ENCODE data around the gene FRAT2.

FRAT2 gene

GRCh38 chr10:97336942-97337831 is 2.7 kb upstream of the FRAT2 start:
- no peak overlapping the region for H3K27ac ChIP-seq (ENCODE audit: low read length, poor library complexity, severe bottlenecking)
- no peaks in the 10 kb centered on the region for H3K36me3 ChIP-seq (ENCODE audit: control insufficient read depth in 1 of 2, insufficient read depth in 2 of 2, low read depth in 1 of 2, low read length in 2 of 2)
- H2BK120ac ChIP-seq (ENCODE audit: low read depth, low read length): no peak overlapping the region
- peaks cover 10% of the 10 kb centered on the region for H3K4me1 ChIP-seq (ENCODE audit: control insufficient read depth, insufficient read depth, low read depth, low read length)
- no peak overlapping the region for H2BK12ac ChIP-seq (ENCODE audit: low read length in 2 of 2)
- DNase-seq: no peak
- H3K27me3 ChIP-seq (ENCODE audit: control insufficient read depth in 1 of 2, insufficient read depth in 1 of 2, low read length in 2 of 2): peaks cover 0 to 27% of the 10 kb centered on the region in 2 experiments
- no peak overlapping the region for H3K18ac ChIP-seq (ENCODE audit: low read depth in 1 of 2, low read length in 2 of 2)
- no peaks in the 10 kb centered on the region for H3K9me3 ChIP-seq (ENCODE audit: control insufficient read depth, low read length)
- no peak overlapping the region for H2AFZ ChIP-seq (ENCODE audit: low read depth, low read length)
- peaks cover 1% of the 10 kb centered on the region for H3K79me1 ChIP-seq (replicated peaks; ENCODE audit: low read length, poor library complexity, severe bottlenecking)
- peak overlapping the region in 1 of 2 experiments; percentile 62 for H3K4me3 ChIP-seq (ENCODE audit: insufficient read depth in 1 of 2, low read depth in 1 of 2, low read length in 2 of 2)
- H2AK5ac ChIP-seq (ENCODE audit: low read length, severe bottlenecking): no peak overlapping the region
- H3K9ac ChIP-seq (ENCODE audit: low read length): peak overlapping the region; percentile 11
- 7% methylated on average over 11 of the region's 11 CpGs for WGBS
- H4K8ac ChIP-seq (ENCODE audit: low read length): no peak overlapping the region
- no peak overlapping the region for H2BK15ac ChIP-seq (ENCODE audit: low read depth, poor library complexity, severe bottlenecking)
- H3K4me2 ChIP-seq (ENCODE audit: low read length, poor library complexity, severe bottlenecking): peak overlapping the region; percentile 61
- H3K14ac ChIP-seq (ENCODE audit: low read length in 2 of 2): no peak overlapping the region
- H4K91ac ChIP-seq (ENCODE audit: low read length): no peak overlapping the region
- H3K4ac ChIP-seq (ENCODE audit: low read depth in 1 of 2, low read length in 2 of 2): no peak overlapping the region
- H3K23ac ChIP-seq (ENCODE audit: low read length in 2 of 2): no peak overlapping the region
- H2BK5ac ChIP-seq (ENCODE audit: low read depth, low read length, poor library complexity, severe bottlenecking): no peak overlapping the region

GRCh38 chr10:97336446-97336845 is 1.9 kb upstream of the FRAT2 start:
- 55% methylated on average over 3 of the region's 5 CpGs for WGBS
- no peak overlapping the region for H4K8ac ChIP-seq (ENCODE audit: low read length)
- no peaks in the 10 kb centered on the region for H3K9me3 ChIP-seq (ENCODE audit: control insufficient read depth, low read length)
- H3K9ac ChIP-seq (ENCODE audit: low read length): no peak overlapping the region
- no peak overlapping the region for H3K4ac ChIP-seq (ENCODE audit: low read depth in 1 of 2, low read length in 2 of 2)
- peaks cover 0 to 20% of the 10 kb centered on the region in 2 experiments for H3K27me3 ChIP-seq (ENCODE audit: control insufficient read depth in 1 of 2, insufficient read depth in 1 of 2, low read length in 2 of 2)
- peaks cover 14% of the 10 kb centered on the region for H3K4me1 ChIP-seq (ENCODE audit: control insufficient read depth, insufficient read depth, low read depth, low read length)
- no peak overlapping the region for H4K91ac ChIP-seq (ENCODE audit: low read length)
- no peak overlapping the region for H3K23ac ChIP-seq (ENCODE audit: low read length in 2 of 2)
- no peak overlapping the region for H2BK12ac ChIP-seq (ENCODE audit: low read length in 2 of 2)
- H3K4me2 ChIP-seq (ENCODE audit: low read length, poor library complexity, severe bottlenecking): no peak overlapping the region
- no peak for DNase-seq
- peaks cover 8% of the 10 kb centered on the region for H3K79me1 ChIP-seq (replicated peaks; ENCODE audit: low read length, poor library complexity, severe bottlenecking)
- no peak overlapping the region for H3K4me3 ChIP-seq (ENCODE audit: insufficient read depth in 1 of 2, low read depth in 1 of 2, low read length in 2 of 2)
- H2BK120ac ChIP-seq (ENCODE audit: low read depth, low read length): no peak overlapping the region
- H2BK15ac ChIP-seq (ENCODE audit: low read depth, poor library complexity, severe bottlenecking): no peak overlapping the region
- H2AK5ac ChIP-seq (ENCODE audit: low read length, severe bottlenecking): no peak overlapping the region
- no peak overlapping the region for H2BK5ac ChIP-seq (ENCODE audit: low read depth, low read length, poor library complexity, severe bottlenecking)
- H3K18ac ChIP-seq (ENCODE audit: low read depth in 1 of 2, low read length in 2 of 2): no peak overlapping the region
- no peak overlapping the region for H3K14ac ChIP-seq (ENCODE audit: low read length in 2 of 2)
- H3K36me3 ChIP-seq (ENCODE audit: control insufficient read depth in 1 of 2, insufficient read depth in 2 of 2, low read depth in 1 of 2, low read length in 2 of 2): no peaks in the 10 kb centered on the region
- H3K27ac ChIP-seq (ENCODE audit: low read length, poor library complexity, severe bottlenecking): no peak overlapping the region
- H2AFZ ChIP-seq (ENCODE audit: low read depth, low read length): no peak overlapping the region

GRCh38 chr10:97336006-97336405 is 1.5 kb upstream of the FRAT2 start:
- Histone ChIP-seq H3K23ac (ENCODE audit: low read length in 2 of 2) (no peak overlapping the region), H3K9ac (ENCODE audit: low read length) (no peak overlapping the region), H2BK12ac (ENCODE audit: low read length in 2 of 2) (no peak overlapping the region), H3K4me1 (ENCODE audit: control insufficient read depth, insufficient read depth, low read depth, low read length) (peaks cover 16% of the 10 kb centered on the region), H2AFZ (ENCODE audit: low read depth, low read length) (no peak overlapping the region), H2BK120ac (ENCODE audit: low read depth, low read length) (no peak overlapping the region), H3K4ac (ENCODE audit: low read depth in 1 of 2, low read length in 2 of 2) (no peak overlapping the region), H2AK5ac (ENCODE audit: low read length, severe bottlenecking) (no peak overlapping the region), H3K9me3 (ENCODE audit: control insufficient read depth, low read length) (no peaks in the 10 kb centered on the region), H2BK5ac (ENCODE audit: low read depth, low read length, poor library complexity, severe bottlenecking) (no peak overlapping the region), H3K4me3 (ENCODE audit: insufficient read depth in 1 of 2, low read depth in 1 of 2, low read length in 2 of 2) (no peak overlapping the region), H3K27me3 (ENCODE audit: control insufficient read depth in 1 of 2, insufficient read depth in 1 of 2, low read length in 2 of 2) (peaks cover 0 to 19% of the 10 kb centered on the region in 2 experiments), H3K14ac (ENCODE audit: low read length in 2 of 2) (no peak overlapping the region), H3K4me2 (ENCODE audit: low read length, poor library complexity, severe bottlenecking) (no peak overlapping the region), H3K27ac (ENCODE audit: low read length, poor library complexity, severe bottlenecking) (no peak overlapping the region), H4K91ac (ENCODE audit: low read length) (no peak overlapping the region), H2BK15ac (ENCODE audit: low read depth, poor library complexity, severe bottlenecking) (no peak overlapping the region), H3K79me1 (replicated peaks; ENCODE audit: low read length, poor library complexity, severe bottlenecking) (peaks cover 12% of the 10 kb centered on the region), H3K18ac (ENCODE audit: low read depth in 1 of 2, low read length in 2 of 2) (no peak overlapping the region), H3K36me3 (ENCODE audit: control insufficient read depth in 1 of 2, insufficient read depth in 2 of 2, low read depth in 1 of 2, low read length in 2 of 2) (no peaks in the 10 kb centered on the region), H4K8ac (ENCODE audit: low read length) (no peak overlapping the region)
- WGBS: 83% methylated on average over 5 of the region's 5 CpGs
- DNase-seq: no peak

DNA sequence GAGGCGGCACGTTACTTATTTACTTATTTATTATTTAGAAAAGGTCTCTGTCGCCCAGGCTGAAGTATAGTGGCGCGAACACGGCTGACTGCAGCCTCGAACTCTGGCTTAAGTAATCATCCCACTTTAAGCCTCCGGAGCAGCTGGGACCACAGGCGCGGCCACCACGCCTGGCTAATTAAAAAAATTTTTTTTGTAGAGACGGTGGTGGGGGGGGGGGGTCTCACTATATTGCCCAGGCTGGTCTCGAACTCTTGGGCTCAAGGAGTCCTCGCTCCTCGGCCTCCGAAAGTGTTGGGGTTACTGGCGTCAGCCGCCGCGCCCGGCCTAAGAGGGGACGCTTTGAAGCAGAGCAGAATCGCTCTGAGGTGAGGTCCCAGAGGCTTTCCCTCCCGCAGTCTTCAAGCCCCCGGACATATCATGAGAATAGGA is 675 bp upstream of the FRAT2 start:
- H2AFZ ChIP-seq (ENCODE audit: low read depth, low read length): no peak overlapping the region
- H3K27ac ChIP-seq (ENCODE audit: low read length, poor library complexity, severe bottlenecking): no peak overlapping the region
- no peak overlapping the region for H2AK5ac ChIP-seq (ENCODE audit: low read length, severe bottlenecking)
- H3K27me3 ChIP-seq (ENCODE audit: control insufficient read depth in 1 of 2, insufficient read depth in 1 of 2, low read length in 2 of 2): peaks cover 0 to 19% of the 10 kb centered on the region in 2 experiments
- H3K4ac ChIP-seq (ENCODE audit: low read depth in 1 of 2, low read length in 2 of 2): peak overlapping the region in 1 of 2 experiments; percentile 22
- no peak overlapping the region for H2BK12ac ChIP-seq (ENCODE audit: low read length in 2 of 2)
- no peaks in the 10 kb centered on the region for H3K36me3 ChIP-seq (ENCODE audit: control insufficient read depth in 1 of 2, insufficient read depth in 2 of 2, low read depth in 1 of 2, low read length in 2 of 2)
- H3K14ac ChIP-seq (ENCODE audit: low read length in 2 of 2): no peak overlapping the region
- H3K9ac ChIP-seq (ENCODE audit: low read length): peak overlapping the region; percentile 97
- peak overlapping the region; percentile 54 for H4K8ac ChIP-seq (ENCODE audit: low read length)
- 30% methylated on average over 23 of the region's 25 CpGs for WGBS
- no peak for DNase-seq
- no peaks in the 10 kb centered on the region for H3K9me3 ChIP-seq (ENCODE audit: control insufficient read depth, low read length)
- H2BK120ac ChIP-seq (ENCODE audit: low read depth, low read length): peak overlapping the region; percentile 99
- H3K4me1 ChIP-seq (ENCODE audit: control insufficient read depth, insufficient read depth, low read depth, low read length): peaks cover 16% of the 10 kb centered on the region
- H3K4me3 ChIP-seq (ENCODE audit: insufficient read depth in 1 of 2, low read depth in 1 of 2, low read length in 2 of 2): peak overlapping the region; percentile 84 to 93
- H3K18ac ChIP-seq (ENCODE audit: low read depth in 1 of 2, low read length in 2 of 2): peak overlapping the region; percentile 70 to 82
- H2BK5ac ChIP-seq (ENCODE audit: low read depth, low read length, poor library complexity, severe bottlenecking): no peak overlapping the region
- peaks cover 16% of the 10 kb centered on the region for H3K79me1 ChIP-seq (replicated peaks; ENCODE audit: low read length, poor library complexity, severe bottlenecking)
- H4K91ac ChIP-seq (ENCODE audit: low read length): no peak overlapping the region
- peak overlapping the region; percentile 80 for H2BK15ac ChIP-seq (ENCODE audit: low read depth, poor library complexity, severe bottlenecking)
- H3K4me2 ChIP-seq (ENCODE audit: low read length, poor library complexity, severe bottlenecking): peak overlapping the region; percentile 84
- H3K23ac ChIP-seq (ENCODE audit: low read length in 2 of 2): no peak overlapping the region
